Keratinocyte (primary cell): ENCODE results near the gene HOXB5. TPM values are rescaled to one million over a fixed set of nuclear protein-coding genes. Genes with fewer than 3 reads are reported as not detected.

Experiments
- DNase-seq: peaks from one replicate; pipeline ENCODE4 v3.0.0-alpha.2; 2011; ENCODE audit warnings: low read depth, missing footprints, low spot score
- FAIRE-seq: peaks from 2 replicates; lab custom pipeline; 2011; peaks lifted over from hg19 to GRCh38; lab: Jason Lieb, UNC
- H2AFZ ChIP-seq: 2 replicates; pipeline ENCODE4 v1.6.0; 2012; ENCODE audit warnings: low read length, control low read depth, inconsistent platforms; ENCODE audit not compliant: control insufficient read depth
- H3K27ac ChIP-seq: 2 replicates; pipeline ENCODE4 v1.5.1; 2011; ENCODE audit warnings: low read length; ENCODE audit not compliant: control insufficient read depth, insufficient read depth
- H3K27me3 ChIP-seq: 3 replicates; pipeline ENCODE4 v1.6.0; 2011; ENCODE audit warnings: low read length; ENCODE audit not compliant: control insufficient read depth, insufficient read depth; ENCODE audit errors: extremely low read depth
- H3K36me3 ChIP-seq, 2 experiments: 2 replicates in 1 of 2; 3 replicates in 1 of 2; pipeline ENCODE4 v1.5.1; 2011; ENCODE audit warnings: low read length in 2 of 2, mild to moderate bottlenecking in 1 of 2; ENCODE audit not compliant: control insufficient read depth in 2 of 2, insufficient read depth in 2 of 2; ENCODE audit errors: extremely low read depth in 1 of 2
- H3K4me1 ChIP-seq: 3 replicates; pipeline ENCODE4 v1.5.1; 2011; ENCODE audit warnings: low read length; ENCODE audit not compliant: control insufficient read depth, insufficient read depth; ENCODE audit errors: extremely low read depth
- H3K4me2 ChIP-seq: 3 replicates; pipeline ENCODE4 v1.6.0; 2011; ENCODE audit warnings: low read depth, low read length; ENCODE audit not compliant: control insufficient read depth, insufficient read depth; ENCODE audit errors: extremely low read depth
- H3K4me3 ChIP-seq, 3 experiments: fragments of 200-600 bp in 1 of 3; sonication (generic) in 1 of 3; 2 replicates in 2 of 3; 3 replicates in 1 of 3; pipeline ENCODE4 v1.5.1; 2011 to 2016; ENCODE audit warnings: low read length in 3 of 3, mild to moderate bottlenecking in 3 of 3, control low read depth in 2 of 3, inconsistent platforms in 1 of 3, low read depth in 1 of 3, mixed read lengths in 1 of 3, mixed run types in 1 of 3, moderate library complexity in 1 of 3; ENCODE audit not compliant: control insufficient read depth in 2 of 3, insufficient read depth in 2 of 3; ENCODE audit errors: extremely low read depth in 1 of 3
- H3K79me2 ChIP-seq: 2 replicates; pipeline ENCODE4 v1.6.0; 2012; ENCODE audit warnings: low read length; ENCODE audit not compliant: control insufficient read depth, insufficient read depth
- H3K9ac ChIP-seq: 3 replicates; pipeline ENCODE4 v1.6.0; 2011; ENCODE audit warnings: low read length; ENCODE audit not compliant: control insufficient read depth, insufficient read depth; ENCODE audit errors: extremely low read depth
- H3K9me1 ChIP-seq: 3 replicates; pipeline ENCODE4 v1.6.0; 2011; ENCODE audit warnings: low read length; ENCODE audit not compliant: control insufficient read depth, insufficient read depth; ENCODE audit errors: extremely low read depth
- H3K9me3 ChIP-seq: 2 replicates; pipeline ENCODE4 v1.5.1; 2012; ENCODE audit warnings: low read depth, low read length; ENCODE audit not compliant: control insufficient read depth
- H4K20me1 ChIP-seq: 3 replicates; pipeline ENCODE4 v1.6.0; 2011; ENCODE audit warnings: low read length; ENCODE audit not compliant: control insufficient read depth, insufficient read depth; ENCODE audit errors: extremely low read depth
- CTCF ChIP-seq, 3 experiments: IDR thresholded peaks in 1 of 3; conservative IDR thresholded peaks in 1 of 3; optimal IDR thresholded peaks in 1 of 3; 2 replicates in 2 of 3; 3 replicates in 1 of 3; pipeline versions ENCODE3 to v1.5.1; 2011; ENCODE audit warnings: low read length in 3 of 3, mild to moderate bottlenecking in 3 of 3, moderate library complexity in 2 of 3, control low read depth in 1 of 3, inconsistent platforms in 1 of 3; ENCODE audit not compliant: insufficient read depth in 2 of 3; ENCODE audit errors: extremely low read depth in 1 of 3
- EZH2 ChIP-seq: IDR thresholded peaks from one replicate; pipeline ENCODE4 v1.6.1; 2012; ENCODE audit warnings: inconsistent platforms, mild to moderate bottlenecking, low read length, moderate library complexity
- dilution Hi-C: fragments of 300-500 bp; cut with MboI; formaldehyde crosslinking; loops from one replicate; pipeline ENCODE4 v1.7.0; 2020; ENCODE audit warnings: low sequenced_read_pairs; ENCODE audit not compliant: extremely low pct_ligation_motif_present
- polyA plus RNA-seq, 5 experiments: library from polyadenylated mRNA; depleted of rRNA in 3 of 5; stranded (reverse) in 3 of 5; stranded (forward) in 1 of 5; unstranded in 1 of 5; fragments of >200 nt; gene quantifications; 1 replicate in 1 of 5; 2 replicates in 3 of 5; 3 replicates in 1 of 5; pipeline versions ENCODE4 v1.2.1 to v1.2.3, GENCODE V29; 2011 to 2012; ENCODE audit warnings: missing spikeins in 2 of 5, low read depth in 1 of 5, low replicate concordance in 1 of 5

HOXB5 gene
- polyA plus RNA-seq, 1 donor (not counting 4 experiments of a cell fraction or from before 2014, with no cell fraction given), result not detected

DNA sequence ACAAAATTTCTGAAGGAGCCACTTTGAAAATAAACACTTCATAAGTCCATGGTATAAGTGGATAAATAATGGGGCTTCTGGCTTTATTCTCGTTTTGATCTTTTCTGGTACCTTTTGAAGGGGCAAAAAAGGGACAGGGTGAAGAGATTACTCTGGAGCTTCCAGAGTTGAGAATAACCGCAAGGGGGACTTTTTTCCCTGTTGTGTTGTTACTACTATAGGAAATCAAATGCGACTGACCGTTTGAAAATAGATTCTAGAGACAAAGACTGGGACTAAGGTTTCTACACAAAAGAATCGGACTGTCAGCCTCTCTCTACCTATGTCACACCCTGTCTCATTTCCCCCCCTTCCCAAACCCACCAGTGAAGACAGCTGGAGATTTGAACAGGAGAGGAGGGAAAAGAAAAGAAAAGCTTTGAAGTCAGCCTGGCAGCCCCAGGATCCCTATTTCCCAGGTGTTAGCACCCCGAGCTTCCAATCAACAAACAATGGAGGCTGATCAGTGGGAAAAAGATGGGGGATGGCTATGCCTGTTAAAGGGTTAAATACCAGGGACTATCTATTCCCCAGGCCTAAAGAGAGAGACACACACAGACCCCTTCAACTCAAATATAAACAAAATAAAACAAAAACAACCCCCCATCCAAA lies 23.8 kb downstream of the HOXB5 start:
- Histone ChIP-seq H3K36me3 (peaks cover 0 to 1% of the 10 kb centered on the region in 2 experiments), H3K79me2 (no peaks in the 10 kb centered on the region), H3K9ac (no peak overlapping the region), H3K4me2 (no peak overlapping the region), H3K4me3 (no peak overlapping the region), H3K27ac (no peak overlapping the region), H3K4me1 (peaks cover 17% of the 10 kb centered on the region), H4K20me1 (no peaks in the 10 kb centered on the region), H3K9me3 (no peaks in the 10 kb centered on the region), H3K9me1 (no peaks in the 10 kb centered on the region), H2AFZ (no peak overlapping the region), H3K27me3 (peaks cover 86% of the 10 kb centered on the region)
- TF ChIP-seq EZH2 (no peak), CTCF (optimal IDR thresholded peaks at IDR 0.05 in 1 of 3, IDR thresholded peaks at IDR 0.05 in 1 of 3, conservative IDR thresholded peaks at IDR 0.05 in 1 of 3; ENCODE audit: extremely low read depth in 1 of 3, insufficient read depth in 2 of 3, low read length in 3 of 3) (no peak)
- dilution Hi-C loops, result no loop called here
- FAIRE-seq (no peak), DNase-seq (no peak)

DNA sequence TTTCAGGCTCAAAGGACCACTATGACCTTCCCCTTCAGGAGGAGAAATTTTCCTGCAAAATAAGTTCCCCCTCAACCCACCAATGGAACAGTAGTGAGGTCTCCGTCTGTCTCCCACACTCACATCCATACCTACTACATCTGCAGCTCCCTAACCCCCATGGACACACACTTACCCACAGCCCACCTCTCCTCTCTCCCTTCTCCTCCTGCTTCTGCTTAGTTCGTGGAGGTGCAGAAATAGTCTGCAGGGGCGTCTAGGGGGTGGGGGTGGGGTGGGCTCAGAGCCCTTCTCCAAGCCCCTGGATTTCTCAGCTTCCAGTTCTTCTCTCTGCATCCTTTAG lies 24.4 kb downstream of the HOXB5 start:
- no peak overlapping the region for H3K4me2 ChIP-seq

More for the DNA sequence above, 24.4 kb downstream of the HOXB5 start:
- peaks cover 0 to 1% of the 10 kb centered on the region in 2 experiments for H3K36me3 ChIP-seq
- H3K27me3 ChIP-seq, result peaks cover 85% of the 10 kb centered on the region
- FAIRE-seq, result no peak
- H2AFZ ChIP-seq, result no peak overlapping the region
- dilution Hi-C loops, result no loop called here
- DNase-seq, result no peak
- TF ChIP-seq EZH2, result no peak
- TF ChIP-seq CTCF (optimal IDR thresholded peaks at IDR 0.05 in 1 of 3, IDR thresholded peaks at IDR 0.05 in 1 of 3, conservative IDR thresholded peaks at IDR 0.05 in 1 of 3; ENCODE audit: extremely low read depth in 1 of 3, insufficient read depth in 2 of 3, low read length in 3 of 3), result no peak
- H3K9me3 ChIP-seq, result no peaks in the 10 kb centered on the region
- H3K9me1 ChIP-seq, result no peaks in the 10 kb centered on the region
- H3K9ac ChIP-seq, result no peak overlapping the region
- no peaks in the 10 kb centered on the region for H3K79me2 ChIP-seq
- H3K4me1 ChIP-seq, result peaks cover 16% of the 10 kb centered on the region
- no peak overlapping the region for H3K27ac ChIP-seq
- no peak overlapping the region for H3K4me3 ChIP-seq
- no peaks in the 10 kb centered on the region for H4K20me1 ChIP-seq
